Muscle of leg (tissue), 11 donors: Measurements from ENCODE around the gene ANK3. TPM values are rescaled to one million over a fixed set of nuclear protein-coding genes. Genes with fewer than 3 reads are reported as not detected.

ENCODE experiments used
- DNase-seq: peaks from one replicate; pipeline ENCODE4 v3.0.0; 2013
- H3K27ac ChIP-seq: one replicate; pipeline ENCODE4 v1.5.1; 2013; ENCODE audit warnings: mild to moderate bottlenecking, low read length, control low read depth
- H3K27me3 ChIP-seq: one replicate; pipeline ENCODE4 v1.6.1; 2013; ENCODE audit warnings: low read length; ENCODE audit not compliant: control insufficient read depth, insufficient read depth
- H3K36me3 ChIP-seq: one replicate; pipeline ENCODE4 v1.6.1; 2013; ENCODE audit warnings: low read length; ENCODE audit not compliant: control insufficient read depth, insufficient read depth
- H3K4me1 ChIP-seq: one replicate; pipeline ENCODE4 v1.6.1; 2013; ENCODE audit warnings: low read length; ENCODE audit not compliant: control insufficient read depth, insufficient read depth
- H3K4me3 ChIP-seq: one replicate; pipeline ENCODE4 v1.5.1; 2013; ENCODE audit warnings: low read length, control low read depth
- H3K9me3 ChIP-seq: replicated peaks from 2 replicates; pipeline ENCODE4 v1.6.1; 2013; ENCODE audit warnings: low read depth, low read length; ENCODE audit not compliant: control insufficient read depth
- WGBS: methylation state at CpG from one replicate; pipeline ENCODE4 v1.1.5; 2013; ENCODE audit warnings: missing lambda C conversion rate; ENCODE audit not compliant: insufficient coverage; 5-methylcytosine and 5-hydroxymethylcytosine counted together
- polyA plus RNA-seq, 8 donors: library from polyadenylated mRNA; unstranded; fragments of 120-200 nt; gene quantifications; one replicate each; pipeline versions ENCODE4 v1.2.1 to v1.2.3, GENCODE V29; 2013; ENCODE audit warnings: inconsistent platforms in 1 of 8, low replicate concordance in 1 of 8; ENCODE audit not compliant: insufficient read length in 8 of 8, insufficient read depth in 1 of 8
- total RNA-seq: library from RNA; stranded (reverse); fragments of 120-200 nt; gene quantifications from one replicate; pipeline ENCODE4 v1.2.4, GENCODE V29; 2013

The ANK3 gene
- total and polyA plus RNA-seq, 9 donors, result 64.0 to 158 (median 90.8) TPM

GRCh38 chr10:60009710-60010383 lies 379.8 kb downstream of the ANK3 start:
- WGBS, result no CpG with 5 or more reads among the region's 2 CpGs
- H3K36me3 ChIP-seq, result no peaks in the 10 kb centered on the region
- H3K4me1 ChIP-seq, result no peaks in the 10 kb centered on the region
- H3K27ac ChIP-seq, result no peak overlapping the region
- DNase-seq, result no peak
- H3K4me3 ChIP-seq, result no peak overlapping the region
- no peaks in the 10 kb centered on the region for H3K9me3 ChIP-seq
- H3K27me3 ChIP-seq, result no peaks in the 10 kb centered on the region

GRCh38 chr10:60009276-60009675 lies 380.4 kb downstream of the ANK3 start:
- no peaks in the 10 kb centered on the region for H3K9me3 ChIP-seq
- DNase-seq, result no peak
- H3K36me3 ChIP-seq, result no peaks in the 10 kb centered on the region
- no peak overlapping the region for H3K4me3 ChIP-seq
- no CpG with 5 or more reads among the region's 2 CpGs for WGBS
- H3K4me1 ChIP-seq, result no peaks in the 10 kb centered on the region
- H3K27me3 ChIP-seq, result no peaks in the 10 kb centered on the region
- no peak overlapping the region for H3K27ac ChIP-seq

- Histone ChIP-seq H3K4me3 (no peak overlapping the region), H3K9me3 (no peaks in the 10 kb centered on the region), H3K4me1 (no peaks in the 10 kb centered on the region), H3K27me3 (no peaks in the 10 kb centered on the region), H3K36me3 (no peaks in the 10 kb centered on the region), H3K27ac (no peak overlapping the region)
- no peak for DNase-seq
- whole genome bisulfite sequencing, result 93% methylated on average over 4 of the region's 4 CpGs
Measured at GRCh38 chr10:60008816-60009215, 380.9 kb downstream of the ANK3 start.

GRCh38 chr10:60006062-60006461 lies 383.6 kb downstream of the ANK3 start:
- no peak overlapping the region for H3K27ac ChIP-seq
- no CpG with 5 or more reads among the region's 3 CpGs for WGBS

GRCh38 chr10:60003651-60004523 lies 385.8 kb downstream of the ANK3 start:
- Histone ChIP-seq H3K4me3 (no peak overlapping the region), H3K27me3 (no peaks in the 10 kb centered on the region), H3K27ac (no peak overlapping the region), H3K4me1 (no peaks in the 10 kb centered on the region), H3K36me3 (no peaks in the 10 kb centered on the region), H3K9me3 (no peaks in the 10 kb centered on the region)
- peak; percentile 69 for DNase-seq
- WGBS, result no CpG with 5 or more reads among the region's 5 CpGs

More at GRCh38 chr10:60006062-60006461, 383.6 kb downstream of the ANK3 start:
- no peaks in the 10 kb centered on the region for H3K27me3 ChIP-seq
- no peaks in the 10 kb centered on the region for H3K9me3 ChIP-seq
- no peaks in the 10 kb centered on the region for H3K4me1 ChIP-seq
- no peak for DNase-seq
- no peak overlapping the region for H3K4me3 ChIP-seq
- no peaks in the 10 kb centered on the region for H3K36me3 ChIP-seq

- WGBS, result no CpG with 5 or more reads among the region's 3 CpGs
- H3K36me3 ChIP-seq, result no peaks in the 10 kb centered on the region
- DNase-seq, result no peak
- H3K9me3 ChIP-seq, result no peaks in the 10 kb centered on the region
- no peak overlapping the region for H3K27ac ChIP-seq
- H3K4me3 ChIP-seq, result no peak overlapping the region
- H3K27me3 ChIP-seq, result no peaks in the 10 kb centered on the region
- no peaks in the 10 kb centered on the region for H3K4me1 ChIP-seq
Measured at GRCh38 chr10:60000747-60001146, 388.9 kb downstream of the ANK3 start.

GRCh38 chr10:59997827-59998525 lies 391.7 kb downstream of the ANK3 start:
- Histone ChIP-seq H3K9me3 (no peaks in the 10 kb centered on the region), H3K27me3 (no peaks in the 10 kb centered on the region), H3K4me3 (no peak overlapping the region), H3K27ac (no peak overlapping the region), H3K36me3 (no peaks in the 10 kb centered on the region), H3K4me1 (no peaks in the 10 kb centered on the region)
- peak; percentile 60 for DNase-seq
- WGBS, result no CpG with 5 or more reads among the region's 3 CpGs

- H3K27ac ChIP-seq, result no peak overlapping the region
- DNase-seq, result peak; percentile 62
- H3K36me3 ChIP-seq, result no peaks in the 10 kb centered on the region
- H3K4me1 ChIP-seq, result no peaks in the 10 kb centered on the region
- H3K4me3 ChIP-seq, result no peak overlapping the region
- H3K9me3 ChIP-seq, result no peaks in the 10 kb centered on the region
- no peaks in the 10 kb centered on the region for H3K27me3 ChIP-seq
Measured at GRCh38 chr10:59995862-59996261, 393.8 kb downstream of the ANK3 start.

GRCh38 chr10:59993931-59994330 lies 395.7 kb downstream of the ANK3 start:
- H3K27me3 ChIP-seq, result no peaks in the 10 kb centered on the region
- H3K9me3 ChIP-seq, result no peaks in the 10 kb centered on the region
- no peak for DNase-seq
- no peaks in the 10 kb centered on the region for H3K4me1 ChIP-seq
- WGBS, result no CpG with 5 or more reads among the region's 1 CpG
- H3K36me3 ChIP-seq, result no peaks in the 10 kb centered on the region
- H3K4me3 ChIP-seq, result no peak overlapping the region
- H3K27ac ChIP-seq, result no peak overlapping the region

- Histone ChIP-seq H3K27me3 (no peaks in the 10 kb centered on the region), H3K9me3 (no peaks in the 10 kb centered on the region), H3K4me3 (no peak overlapping the region), H3K4me1 (no peaks in the 10 kb centered on the region), H3K27ac (no peak overlapping the region), H3K36me3 (no peaks in the 10 kb centered on the region)
- no CpG with 5 or more reads among the region's 3 CpGs for WGBS
- peak; percentile 33 for DNase-seq
Measured at GRCh38 chr10:59991661-59992060, 398.0 kb downstream of the ANK3 start.
